Measurements from ENCODE around the gene IFT80.
"Not testable (repeated sequence)": the region's sequence is repeated elsewhere in the genome, so short reads cannot be mapped to it uniquely, and the experiment has no call there.

The IFT80 gene

DNA sequence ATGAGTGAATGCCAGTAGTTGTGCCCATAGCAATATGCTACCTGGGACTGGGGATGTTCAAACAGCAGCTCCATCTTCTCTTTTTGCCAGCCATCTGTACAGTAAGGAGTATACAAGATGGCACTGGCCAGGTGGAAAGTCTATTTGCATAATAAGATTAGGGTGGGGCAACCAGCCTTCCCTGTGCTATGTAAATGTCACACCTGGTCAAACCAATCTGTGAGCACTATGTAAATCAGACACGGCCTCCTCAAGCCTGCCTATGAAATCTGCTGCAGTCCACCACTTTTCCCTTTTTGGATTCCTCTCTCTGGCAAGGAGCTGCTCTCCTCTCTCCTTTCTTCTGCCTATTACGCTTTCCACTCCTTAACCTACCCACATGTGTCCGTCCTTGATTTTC lies 120.8 kb downstream of the IFT80 start:
- peak; percentile 47 for DNase-seq (ENCODE audit: low spot score)

- no peak for DNase-seq (ENCODE audit: low spot score)
These were observed 133.9 kb downstream of the IFT80 start for GRCh38 chr3:160265088-160265487.

DNA sequence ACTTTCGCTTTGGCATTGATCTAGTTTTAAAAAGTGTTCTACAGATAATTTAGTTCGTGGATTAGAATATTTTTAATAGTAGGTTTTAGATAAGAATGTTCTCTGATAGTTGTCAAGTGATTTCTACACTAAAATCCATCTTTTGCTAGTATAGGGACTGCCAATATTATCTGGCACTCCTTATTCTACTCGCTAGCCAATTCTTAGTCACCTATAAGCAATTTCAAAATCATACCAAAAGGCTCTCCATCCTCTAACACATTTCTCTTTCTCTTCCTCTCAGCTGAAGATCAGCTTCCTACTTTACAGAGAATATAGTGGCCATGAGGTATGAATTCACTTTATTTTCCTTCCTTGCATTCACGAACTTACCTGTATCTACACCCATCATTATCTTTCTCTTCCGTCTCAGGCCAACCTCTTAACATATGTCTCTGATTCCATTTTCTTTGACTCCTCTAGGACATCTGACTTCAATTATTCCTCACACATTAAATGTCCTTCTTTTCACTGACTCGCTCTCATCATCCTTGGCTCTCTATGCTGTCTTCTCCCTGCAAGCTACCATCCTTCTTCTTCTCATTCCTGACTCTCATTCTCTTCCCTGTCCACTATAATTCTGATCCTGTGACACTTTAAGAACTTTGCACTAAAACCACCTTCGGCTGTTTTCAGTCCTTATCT lies 138.3 kb downstream of the IFT80 start:
- no peak for DNase-seq (ENCODE audit: low spot score)

- no peak for DNase-seq (ENCODE audit: low spot score)
These were observed 139.4 kb downstream of the IFT80 start for GRCh38 chr3:160259589-160259988.

- no peak for DNase-seq (ENCODE audit: low spot score)
These were observed 141.4 kb downstream of the IFT80 start for GRCh38 chr3:160257606-160258005.

GRCh38 chr3:160253298-160253697 lies 145.7 kb downstream of the IFT80 start:
- DNase-seq (ENCODE audit: low spot score) = no peak

GRCh38 chr3:160247766-160248165 lies 151.3 kb downstream of the IFT80 start:
- DNase-seq (ENCODE audit: low spot score) = no peak

DNA sequence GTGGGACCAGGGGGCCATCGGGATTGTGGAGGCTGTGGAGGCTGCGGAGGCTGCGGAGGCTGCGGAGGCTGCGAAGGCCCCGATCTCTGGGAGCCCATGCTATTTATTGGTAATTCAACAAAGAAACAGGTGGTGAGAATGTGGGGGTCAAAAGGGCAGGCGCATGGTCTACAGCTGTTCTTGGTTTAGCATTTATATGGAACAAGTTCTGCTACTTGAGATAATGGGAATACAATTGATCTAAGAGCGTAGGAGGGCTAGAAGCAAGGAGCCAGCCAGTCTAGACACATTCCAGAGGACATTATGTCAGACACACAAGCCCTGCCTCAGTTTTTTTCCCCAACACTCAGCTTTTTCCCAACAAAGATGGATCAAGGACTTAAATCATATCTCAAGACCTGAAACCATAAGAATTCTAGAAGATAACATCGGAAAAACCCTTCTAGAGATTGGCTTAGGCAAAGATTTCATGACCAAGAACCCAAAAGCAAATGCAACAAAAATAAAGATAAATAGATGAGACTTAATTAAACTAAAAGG lies 153.7 kb downstream of the IFT80 start:
- DNase-seq (ENCODE audit: low spot score) = no peak

GRCh38 chr3:160240719-160241118 lies 158.3 kb downstream of the IFT80 start:
- DNase-seq (ENCODE audit: low spot score) = not testable (repeated sequence)

DNA sequence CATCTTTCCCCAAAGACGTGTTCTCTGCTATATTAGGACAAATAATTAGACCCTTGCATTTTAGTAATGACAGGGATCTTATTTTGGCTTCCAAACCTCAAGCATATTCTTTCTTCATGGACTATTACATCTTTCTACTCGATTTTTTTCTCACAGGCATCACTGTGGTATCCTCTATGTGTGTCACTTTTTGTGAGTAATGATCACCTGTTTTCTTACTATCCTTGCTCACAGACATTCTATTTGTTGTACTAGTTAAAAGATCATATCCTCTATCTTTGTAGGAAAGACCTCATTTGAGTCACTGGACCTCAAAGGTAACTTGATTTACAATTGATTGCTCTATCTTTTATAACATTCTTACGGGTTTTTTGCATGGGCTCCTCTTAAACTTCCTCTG lies 167.0 kb downstream of the IFT80 start:
- no peak for DNase-seq (ENCODE audit: low spot score)

DNA sequence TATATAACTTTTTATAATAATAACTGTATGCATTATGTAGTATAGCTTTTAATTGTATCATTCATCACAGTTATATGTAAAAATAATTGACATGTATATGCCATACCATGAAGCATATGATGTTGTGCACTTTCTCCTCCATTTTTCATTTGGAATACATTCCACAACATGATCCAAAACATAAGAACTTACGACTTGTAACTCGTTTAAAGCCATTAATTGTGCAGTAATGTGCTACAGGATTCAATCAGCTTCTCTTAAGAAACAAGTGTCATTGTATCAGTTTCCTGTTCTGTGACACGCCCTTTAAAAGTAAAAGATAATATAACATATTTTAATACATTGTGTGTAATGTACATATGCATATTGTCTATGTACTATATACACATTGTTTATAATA lies 171.6 kb downstream of the IFT80 start:
- no peak for DNase-seq (ENCODE audit: low spot score)

GRCh38 chr3:160226026-160226907 lies 172.8 kb downstream of the IFT80 start:
- peak; percentile 68 for DNase-seq (ENCODE audit: low spot score)

GRCh38 chr3:160225176-160226025 lies 173.6 kb downstream of the IFT80 start, which contains the start of gene C3orf80:
Gene C3orf80 (plus strand): TSS chr3:160225422. CDS start chr3:160225636, 214 bp downstream.
- peak; percentile 82 for DNase-seq (ENCODE audit: low spot score)

DNA sequence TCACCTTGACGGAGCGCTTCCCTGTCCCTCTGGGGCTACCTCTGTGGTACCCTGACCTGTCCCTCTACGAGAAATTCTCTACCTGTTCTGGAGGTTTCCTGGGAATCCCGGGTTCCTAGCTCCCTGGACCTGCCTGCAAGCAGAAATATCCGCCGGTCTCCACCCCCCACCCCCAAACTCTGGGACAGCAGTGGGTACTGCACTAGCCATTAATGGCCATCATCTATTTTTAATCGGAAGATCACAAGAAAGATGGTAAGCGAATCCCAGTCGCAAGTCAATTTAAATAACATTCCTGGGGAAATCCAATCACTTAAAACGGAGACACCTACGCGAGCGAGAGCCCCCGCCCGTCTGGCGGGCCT lies 174.2 kb downstream of the IFT80 start:
- no peak for DNase-seq (ENCODE audit: low spot score)

DNA sequence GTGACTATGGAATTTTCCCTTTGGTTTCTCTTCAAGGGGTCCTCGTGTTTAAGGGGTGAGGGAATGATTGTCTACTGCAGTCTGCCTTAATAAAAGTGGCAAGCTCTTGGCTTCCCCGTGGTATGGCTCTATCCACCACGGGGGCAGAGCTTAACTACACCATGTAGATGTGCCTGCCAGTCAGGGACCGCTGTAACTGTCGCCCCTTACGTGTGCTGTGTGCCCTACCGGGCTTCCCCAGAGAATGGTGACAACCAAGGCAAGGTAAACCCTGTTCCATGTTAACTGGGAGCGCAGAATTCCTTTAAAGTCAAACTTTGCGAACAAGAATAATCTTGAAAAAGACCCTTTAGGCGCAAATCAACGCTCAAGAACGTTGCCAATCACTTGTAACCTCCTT lies 174.8 kb downstream of the IFT80 start:
- DNase-seq (ENCODE audit: low spot score) = peak; percentile 28

DNA sequence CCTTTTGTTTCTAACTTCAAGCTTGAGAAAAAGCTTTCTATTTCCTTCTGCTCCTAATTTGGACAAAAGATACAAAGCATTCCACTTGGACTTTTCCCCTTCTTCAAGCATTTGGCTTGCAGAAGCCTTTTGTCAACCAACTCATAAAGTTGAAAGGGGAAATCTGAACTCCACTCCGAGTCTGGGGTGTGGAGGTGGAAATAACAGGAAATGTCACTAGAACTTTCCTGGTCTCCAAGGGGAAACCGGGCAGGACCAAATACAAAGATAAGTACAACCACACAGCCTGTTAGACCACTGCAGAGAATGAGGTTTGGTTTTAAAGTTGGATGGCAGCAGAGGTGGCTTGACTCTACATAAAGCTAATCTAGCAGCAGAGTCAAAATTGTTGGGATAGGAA lies 178.0 kb downstream of the IFT80 start:
- DNase-seq (ENCODE audit: low spot score) = no peak

DNA sequence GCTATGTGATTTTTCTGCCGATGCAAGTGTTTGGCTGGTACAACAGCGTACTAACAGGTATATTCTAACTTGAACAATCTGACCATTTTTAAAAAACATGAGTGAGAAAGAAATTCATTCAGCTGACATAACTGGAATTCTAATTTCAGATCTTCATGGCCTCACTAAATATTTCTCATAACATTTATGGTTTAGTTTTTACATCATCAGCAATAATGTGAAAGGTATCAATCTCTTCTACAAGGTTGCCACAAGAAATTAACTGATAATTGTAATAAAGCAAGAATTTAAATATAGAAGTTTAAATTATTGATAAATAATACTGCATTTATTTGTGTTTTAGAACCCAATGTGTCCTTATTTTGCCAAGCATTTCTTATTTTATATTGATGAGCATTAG lies 179.0 kb downstream of the IFT80 start:
- no peak for DNase-seq (ENCODE audit: low spot score)

DNA sequence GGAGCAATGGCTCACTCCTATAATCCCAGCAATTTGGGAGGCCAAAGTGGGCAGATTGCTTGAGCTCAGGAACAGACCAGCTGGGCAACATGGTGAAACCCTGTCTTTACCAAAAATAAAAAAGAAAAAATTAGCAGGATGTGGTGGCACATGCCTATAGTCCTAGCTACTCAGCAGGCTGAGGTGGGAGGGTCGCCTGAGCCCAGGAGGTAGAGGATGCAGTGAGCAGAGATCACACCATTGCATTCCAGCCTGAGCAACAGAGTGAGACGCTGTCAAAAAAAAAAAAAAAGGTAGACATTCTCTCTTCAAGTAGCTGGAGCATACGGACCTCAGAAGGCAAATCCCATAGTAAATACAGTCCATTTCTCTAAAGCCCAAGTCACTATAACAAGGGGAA lies 180.9 kb downstream of the IFT80 start:
- DNase-seq (ENCODE audit: low spot score) = no peak

DNA sequence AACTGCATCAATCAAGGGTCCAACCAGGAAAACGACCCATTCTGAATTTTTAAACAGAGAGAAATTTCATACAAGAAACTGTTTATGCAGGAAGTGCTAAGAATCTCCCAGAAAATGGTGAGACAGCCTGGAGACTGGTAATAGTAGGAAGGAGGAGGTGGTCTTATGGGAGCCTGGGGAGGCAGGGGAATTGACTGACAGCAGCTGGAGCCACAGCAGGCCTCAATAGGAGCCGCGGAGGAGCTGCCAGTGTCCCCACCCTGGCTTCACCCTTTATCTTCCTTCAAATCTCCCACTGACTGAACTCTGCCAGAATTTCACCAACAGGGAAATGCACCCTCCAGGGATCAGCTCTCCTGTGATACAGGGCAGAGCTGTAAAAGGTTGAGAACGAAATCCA lies 181.3 kb downstream of the IFT80 start:
- DNase-seq (ENCODE audit: low spot score) = peak; percentile 40

- DNase-seq (ENCODE audit: low spot score) = no peak
These were observed 185.8 kb downstream of the IFT80 start for GRCh38 chr3:160213191-160213590.

DNA sequence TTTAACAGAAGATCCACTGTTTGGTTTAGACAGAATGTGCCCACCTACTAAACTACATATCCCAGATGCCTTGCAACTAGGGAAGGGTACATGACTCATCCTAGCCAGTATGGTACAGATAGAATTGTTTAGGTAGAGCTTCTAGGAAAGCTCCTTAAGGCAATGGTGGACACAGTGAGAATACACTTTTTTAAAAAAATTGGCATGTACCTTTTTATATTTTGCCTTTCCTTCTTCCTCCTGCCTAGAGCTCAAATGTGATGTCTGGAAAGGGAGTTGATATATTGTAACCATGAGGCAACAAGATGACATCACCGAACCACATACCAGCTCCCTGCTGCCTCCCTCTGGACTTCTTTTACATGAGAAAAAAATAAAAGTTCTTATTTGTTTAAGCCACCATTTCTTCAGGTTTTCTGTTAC lies 188.2 kb downstream of the IFT80 start:
- no peak for DNase-seq (ENCODE audit: low spot score)

GRCh38 chr3:160210341-160210740 lies 188.7 kb downstream of the IFT80 start:
- DNase-seq (ENCODE audit: low spot score) = no peak
